Lower lobe of right lung (tissue), 2 donors: ENCODE measurements around the gene SNPH. TPM values are rescaled to one million over a fixed set of nuclear protein-coding genes. Genes with fewer than 3 reads are reported as not detected.
A peak's percentile ranks its signal among the peaks of the same experiment; 100 is the strongest.

Experiments
- ATAC-seq, 2 donors: fragments of 200-7000 bp; cut with Tn5 transposase; one replicate each; pipeline ENCODE4 v1.9.1; 2020 to 2022; ENCODE audit warnings: mild to moderate bottlenecking in 2 of 2, moderate library complexity in 2 of 2
- DNase-seq: peaks from one replicate; pipeline ENCODE4 v3.0.0-alpha.2; 2020
- H3K27ac ChIP-seq: fragments of 200-600 bp; one replicate; pipeline ENCODE4 v1.8.0; 2022
- H3K27me3 ChIP-seq: fragments of 200-600 bp; one replicate; pipeline ENCODE4 v1.8.0; 2022; ENCODE audit warnings: low read depth
- H3K36me3 ChIP-seq: fragments of 200-600 bp; one replicate; pipeline ENCODE4 v1.8.0; 2022; ENCODE audit warnings: mild to moderate bottlenecking
- H3K4me1 ChIP-seq: fragments of 200-600 bp; one replicate; pipeline ENCODE4 v1.8.0; 2022
- H3K4me3 ChIP-seq: fragments of 200-600 bp; one replicate; pipeline ENCODE4 v1.8.0; 2022; ENCODE audit warnings: mild to moderate bottlenecking
- H3K9me3 ChIP-seq: fragments of 200-600 bp; one replicate; pipeline ENCODE4 v1.8.0; 2022
- CTCF ChIP-seq: fragments of 200-600 bp; IDR thresholded peaks from one replicate; pipeline ENCODE4 v1.8.0; 2022; ENCODE audit warnings: antibody characterized with exemption, mild to moderate bottlenecking
- intact Hi-C: fragments of 100-400 bp; cut with DNase I; formaldehyde crosslinking; loops from one replicate; pipeline ENCODE4 v1.11.0; 2022
- total RNA-seq: library from RNA; stranded (reverse); fragmentation: NEBNext Ultra II Directional; extraction: Animal tissue kit (Norgen Biotek cat#: 25700); gene quantifications from one replicate; pipeline ENCODE4 v1.2.1, GENCODE V29; 2021
- donor health status: DM: no; HTN: yes; CAD: no; lungs with severe emphysema.

The SNPH gene
- total RNA-seq, 1 donor from 2014 or later: 3.8 TPM

DNA sequence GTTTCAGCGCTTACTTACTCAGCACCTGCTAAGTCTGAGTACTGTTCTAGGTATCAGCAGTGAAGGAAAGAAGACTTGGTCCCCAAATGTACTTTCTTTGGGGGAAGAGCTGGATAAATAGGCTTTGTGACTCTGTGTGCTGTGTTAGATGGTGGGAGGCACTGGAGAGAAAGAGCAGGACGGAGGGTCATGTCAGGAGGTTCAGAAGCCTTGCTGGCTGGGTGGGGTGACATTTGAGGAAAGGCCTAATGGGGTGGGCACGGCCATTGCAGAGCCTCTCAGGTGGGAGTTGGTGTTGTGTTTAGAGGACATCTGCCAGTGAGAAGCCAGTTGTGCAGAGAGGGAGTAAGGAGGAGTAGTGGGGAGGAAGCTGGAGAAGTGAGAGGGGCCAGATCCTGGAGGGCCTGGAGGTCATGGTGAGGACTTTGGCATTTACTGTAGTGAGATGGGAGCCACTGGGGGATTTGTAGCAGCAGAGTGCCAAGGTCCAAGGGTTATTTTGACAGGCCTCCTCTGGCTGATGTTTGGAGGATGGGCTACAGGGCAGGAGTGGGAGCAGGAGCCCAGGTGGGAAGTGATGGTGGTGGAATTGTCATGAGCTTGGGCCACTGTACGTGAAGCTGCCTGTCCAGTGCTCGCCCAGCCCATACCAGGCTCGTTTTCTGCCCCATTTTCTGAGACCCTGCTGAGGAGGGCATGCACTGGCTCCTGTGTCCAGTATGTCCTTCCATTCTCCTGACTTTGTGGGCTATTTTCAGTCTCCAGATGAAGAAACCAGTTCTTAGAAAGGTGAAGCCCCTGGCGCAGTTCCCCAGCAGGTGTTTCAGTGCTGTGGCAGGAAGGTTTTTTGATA lies 62.0 kb downstream of the SNPH start:
- Histone ChIP-seq H3K4me3 (no peak overlapping the region), H3K4me1 (peaks cover 70% of the 10 kb centered on the region), H3K9me3 (no peaks in the 10 kb centered on the region), H3K27me3 (no peaks in the 10 kb centered on the region), H3K27ac (peak overlapping the region; percentile 98), H3K36me3 (no peaks in the 10 kb centered on the region)
- no peak for ATAC-seq
- TF ChIP-seq CTCF: no peak
- DNase-seq: no peak
- intact Hi-C loops: no loop called here

DNA sequence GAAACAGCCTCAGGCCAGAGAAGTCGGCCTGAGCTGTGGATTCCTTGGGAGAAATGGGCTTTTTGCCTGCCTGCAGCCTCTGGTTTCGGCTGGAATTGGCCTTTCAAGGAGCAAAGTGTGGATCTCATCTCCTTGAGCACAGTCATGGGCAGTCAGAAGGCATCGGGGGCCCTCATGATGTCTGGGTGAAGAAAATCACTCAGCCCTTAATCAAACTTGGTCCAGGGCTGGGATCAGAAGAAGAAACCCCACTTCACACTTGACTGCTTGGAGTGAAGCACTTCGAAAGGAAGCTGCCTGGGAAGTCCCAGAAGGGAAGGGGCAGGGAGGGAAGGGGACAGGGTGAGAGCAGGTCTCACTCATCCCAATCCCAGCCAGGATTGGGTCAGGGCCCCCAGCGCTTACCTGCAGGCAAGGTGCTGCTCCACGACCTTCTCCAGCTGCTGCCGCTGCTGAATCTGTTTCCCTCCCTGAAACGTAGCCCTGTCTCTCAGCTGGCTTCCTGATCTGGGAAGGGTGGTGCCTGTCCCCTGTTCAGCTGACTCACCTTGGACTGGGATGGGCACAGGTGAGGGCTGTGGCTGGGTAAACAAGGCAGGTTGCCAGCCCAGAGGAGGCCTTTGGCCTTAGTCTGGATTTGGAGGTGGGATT lies 62.7 kb downstream of the SNPH start, which contains the start of gene SDCBP2:
SDCBP2 (minus strand) TSS at position 460 of the 651 bp plus-strand sequence. CDS start 8,723 bp downstream, outside the sequence.
- ATAC-seq (peak; percentile 32 to 56), DNase-seq (peak; percentile 72)
- H3K27me3 ChIP-seq: no peaks in the 10 kb centered on the region
- H3K4me3 ChIP-seq: no peak within 1 kb of the TSS
- no peak for TF ChIP-seq CTCF
- peak within 1 kb of the TSS; percentile 98 for H3K27ac ChIP-seq
- no peaks in the 10 kb centered on the region for H3K36me3 ChIP-seq
- H3K4me1 ChIP-seq: peaks cover 74% of the 10 kb centered on the region
- no peaks in the 10 kb centered on the region for H3K9me3 ChIP-seq
- intact Hi-C loops: no loop called here

- no peaks in the 10 kb centered on the region for H3K27me3 ChIP-seq
- DNase-seq: no peak
- no peak for TF ChIP-seq CTCF
- no peaks in the 10 kb centered on the region for H3K9me3 ChIP-seq
- no peak overlapping the region for H3K4me3 ChIP-seq
- peak in 1 of 2 donors; percentile 12 for ATAC-seq
- peak overlapping the region; percentile 98 for H3K27ac ChIP-seq
- intact Hi-C loops: no loop called here
- peaks cover 75% of the 10 kb centered on the region for H3K4me1 ChIP-seq
- no peaks in the 10 kb centered on the region for H3K36me3 ChIP-seq
Observed at GRCh38 chr20:1330075-1330830, 64.2 kb downstream of the SNPH start.

DNA sequence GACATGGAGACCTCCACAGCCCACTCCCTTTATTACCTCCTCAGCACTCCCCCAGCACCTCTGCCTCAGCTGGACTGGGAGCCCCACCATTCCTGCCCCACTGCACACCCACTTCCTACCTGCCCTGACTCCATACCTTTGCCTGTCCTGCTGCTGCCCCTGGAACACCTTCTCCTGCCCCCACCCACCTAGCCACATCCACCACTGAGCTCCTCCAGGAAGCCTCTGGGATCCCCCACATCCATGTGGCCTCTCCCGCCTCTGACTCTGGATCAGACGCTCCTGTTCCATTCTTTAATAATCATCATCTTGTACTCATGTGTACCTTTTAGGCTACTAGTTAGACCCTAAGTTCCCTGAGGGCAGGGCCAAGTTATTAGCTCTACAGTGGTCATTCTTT lies 65.0 kb downstream of the SNPH start:
- Histone ChIP-seq H3K9me3 (no peaks in the 10 kb centered on the region), H3K27ac (peak overlapping the region; percentile 98), H3K4me3 (no peak overlapping the region), H3K27me3 (no peaks in the 10 kb centered on the region), H3K4me1 (peaks cover 78% of the 10 kb centered on the region), H3K36me3 (no peaks in the 10 kb centered on the region)
- intact Hi-C loops: no loop called here
- no peak for TF ChIP-seq CTCF
- no peak for DNase-seq
- no peak for ATAC-seq

GRCh38 chr20:1331801-1332453 lies 65.8 kb downstream of the SNPH start:
- intact Hi-C loops: no loop called here
- Histone ChIP-seq H3K27me3 (no peaks in the 10 kb centered on the region), H3K36me3 (no peaks in the 10 kb centered on the region), H3K9me3 (no peaks in the 10 kb centered on the region), H3K4me3 (no peak overlapping the region), H3K27ac (peak overlapping the region; percentile 98), H3K4me1 (peaks cover 78% of the 10 kb centered on the region)
- no peak for TF ChIP-seq CTCF
- DNase-seq: no peak
- ATAC-seq: no peak
